IPS-15b (cell line): Measurements from ENCODE around the gene SKAP1.
"Not testable (repeated sequence)": the region's sequence is repeated elsewhere in the genome, so short reads cannot be mapped to it uniquely, and the experiment has no call there.

Source experiments
- H3K27me3 ChIP-seq: one replicate; pipeline ENCODE4 v1.6.1; 2013; ENCODE audit warnings: low read length; ENCODE audit not compliant: control insufficient read depth, insufficient read depth
- H3K36me3 ChIP-seq: one replicate; pipeline ENCODE4 v1.6.1; 2013; ENCODE audit warnings: low read length; ENCODE audit not compliant: control insufficient read depth, insufficient read depth
- H3K4me1 ChIP-seq: one replicate; pipeline ENCODE4 v1.6.1; 2013; ENCODE audit warnings: mild to moderate bottlenecking, low read length; ENCODE audit not compliant: control insufficient read depth, insufficient read depth
- H3K4me3 ChIP-seq: one replicate; pipeline ENCODE4 v1.5.1; 2013; ENCODE audit warnings: low read depth, low read length
- H3K9ac ChIP-seq: one replicate; pipeline ENCODE4 v1.6.1; 2013; ENCODE audit warnings: low read depth, mild to moderate bottlenecking, low read length
- H3K9me3 ChIP-seq: one replicate; pipeline ENCODE4 v1.6.1; 2013; ENCODE audit warnings: mild to moderate bottlenecking, low read length; ENCODE audit not compliant: control insufficient read depth, insufficient read depth

Gene SKAP1

DNA sequence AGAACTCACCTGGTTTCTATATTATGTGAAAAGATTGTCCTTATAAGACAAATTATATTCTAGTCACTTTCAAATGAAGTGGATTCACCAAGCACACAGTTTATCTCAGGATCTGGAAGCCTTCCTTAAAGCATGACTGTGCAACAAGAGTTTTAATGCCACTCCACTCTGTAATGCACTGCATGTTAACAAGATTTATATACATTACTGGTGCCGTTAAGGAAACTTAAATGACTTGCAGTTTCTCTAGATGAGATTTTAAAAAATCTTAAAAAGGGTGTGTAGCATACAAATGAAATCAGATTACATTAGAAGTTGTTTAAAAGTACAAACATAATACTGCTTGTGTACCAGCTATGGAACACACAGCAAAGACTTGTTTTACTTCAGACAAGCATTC lies 171.7 kb downstream of the SKAP1 start:
- Histone ChIP-seq H3K27me3 (no peaks in the 10 kb centered on the region), H3K4me1 (peaks cover 13% of the 10 kb centered on the region), H3K36me3 (no peaks in the 10 kb centered on the region), H3K4me3 (no peak overlapping the region), H3K9ac (no peak overlapping the region), H3K9me3 (no peaks in the 10 kb centered on the region)

DNA sequence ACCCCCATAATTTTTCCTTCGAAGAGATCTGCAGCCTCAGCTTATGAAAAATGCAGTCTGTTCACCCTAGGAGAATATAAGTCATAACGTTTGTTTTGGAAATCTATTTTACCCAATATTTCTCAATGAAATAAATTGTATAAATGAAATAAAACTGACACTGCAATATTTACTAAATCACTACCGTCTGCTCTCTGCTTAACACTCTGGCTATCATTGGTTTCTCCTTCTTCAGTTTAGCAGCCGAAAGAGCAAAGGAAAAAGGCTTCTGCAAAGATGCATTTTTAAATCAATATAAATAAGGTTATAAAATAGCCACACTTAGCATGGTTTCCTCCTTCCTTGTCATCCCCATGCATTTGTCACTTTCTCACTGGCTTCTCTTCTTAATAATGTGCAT lies 174.3 kb downstream of the SKAP1 start:
- Histone ChIP-seq H3K9me3 (no peaks in the 10 kb centered on the region), H3K27me3 (no peaks in the 10 kb centered on the region), H3K4me1 (peaks cover 11% of the 10 kb centered on the region), H3K9ac (no peak overlapping the region), H3K4me3 (no peak overlapping the region), H3K36me3 (no peaks in the 10 kb centered on the region)

DNA sequence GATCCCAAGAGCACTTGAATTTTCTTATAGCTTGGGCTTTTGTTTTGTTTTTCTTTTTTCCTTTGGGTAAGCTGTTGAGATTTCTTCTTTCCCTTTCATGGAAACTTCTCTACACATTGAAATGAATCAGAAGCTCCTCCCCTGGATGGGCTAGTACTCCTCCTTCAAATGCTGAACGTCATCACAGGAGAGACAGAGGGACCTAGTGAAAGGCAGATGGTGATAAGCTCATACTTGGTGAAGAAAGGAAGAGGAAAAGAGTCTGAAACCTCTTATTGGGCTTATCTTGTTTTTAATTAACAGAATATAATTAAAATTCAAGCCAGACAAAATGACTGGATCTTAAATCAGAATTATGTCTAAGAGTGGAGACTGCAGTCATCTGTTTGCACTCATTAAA lies 175.1 kb downstream of the SKAP1 start:
- peaks cover 9% of the 10 kb centered on the region for H3K4me1 ChIP-seq
- H3K4me3 ChIP-seq, result no peak overlapping the region
- no peak overlapping the region for H3K9ac ChIP-seq
- no peaks in the 10 kb centered on the region for H3K9me3 ChIP-seq
- no peaks in the 10 kb centered on the region for H3K36me3 ChIP-seq
- H3K27me3 ChIP-seq, result no peaks in the 10 kb centered on the region

DNA sequence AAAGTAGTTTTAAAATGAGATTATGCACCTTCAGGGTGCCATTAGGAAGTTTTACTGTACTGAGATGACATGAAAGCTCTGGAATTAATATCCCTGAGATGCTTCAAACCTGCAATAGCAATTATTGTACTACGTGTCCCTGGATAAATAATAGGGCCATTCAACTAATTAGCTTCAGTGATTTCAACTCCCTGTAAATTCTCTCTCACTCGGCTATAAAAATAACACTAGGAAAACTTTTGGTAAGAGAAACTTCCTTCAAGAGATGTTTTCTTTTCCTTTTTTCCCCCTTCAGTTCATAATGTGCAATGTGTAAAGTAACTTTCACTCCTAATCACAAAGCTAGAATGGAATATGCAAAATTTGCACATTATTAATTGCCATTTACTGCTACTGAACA lies 176.0 kb downstream of the SKAP1 start:
- no peaks in the 10 kb centered on the region for H3K36me3 ChIP-seq
- H3K4me3 ChIP-seq, result no peak overlapping the region
- no peak overlapping the region for H3K9ac ChIP-seq
- H3K27me3 ChIP-seq, result no peaks in the 10 kb centered on the region
- no peaks in the 10 kb centered on the region for H3K9me3 ChIP-seq
- peaks cover 9% of the 10 kb centered on the region for H3K4me1 ChIP-seq

DNA sequence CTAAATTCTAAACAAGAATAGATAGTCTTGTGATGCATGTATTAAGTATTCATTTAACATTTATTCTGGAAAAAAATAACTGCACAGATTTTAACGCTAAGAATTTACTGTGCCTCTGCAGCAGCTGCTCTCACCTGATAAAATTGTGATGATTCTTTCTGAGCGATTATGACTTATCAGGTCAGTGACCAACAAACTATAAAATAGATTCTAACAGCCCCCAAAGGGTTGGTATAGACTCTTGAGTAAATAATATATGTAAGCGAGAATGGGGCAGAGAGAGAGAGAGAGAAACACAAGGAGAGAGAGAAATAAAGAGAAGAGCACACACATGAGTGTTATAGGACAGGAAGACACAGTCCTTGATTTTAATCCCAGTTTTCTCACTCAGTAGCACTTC lies 178.1 kb downstream of the SKAP1 start:
- H3K9me3 ChIP-seq, result no peaks in the 10 kb centered on the region
- H3K4me3 ChIP-seq, result no peak overlapping the region
- peaks cover 9% of the 10 kb centered on the region for H3K4me1 ChIP-seq
- no peak overlapping the region for H3K9ac ChIP-seq
- no peaks in the 10 kb centered on the region for H3K27me3 ChIP-seq
- no peaks in the 10 kb centered on the region for H3K36me3 ChIP-seq

DNA sequence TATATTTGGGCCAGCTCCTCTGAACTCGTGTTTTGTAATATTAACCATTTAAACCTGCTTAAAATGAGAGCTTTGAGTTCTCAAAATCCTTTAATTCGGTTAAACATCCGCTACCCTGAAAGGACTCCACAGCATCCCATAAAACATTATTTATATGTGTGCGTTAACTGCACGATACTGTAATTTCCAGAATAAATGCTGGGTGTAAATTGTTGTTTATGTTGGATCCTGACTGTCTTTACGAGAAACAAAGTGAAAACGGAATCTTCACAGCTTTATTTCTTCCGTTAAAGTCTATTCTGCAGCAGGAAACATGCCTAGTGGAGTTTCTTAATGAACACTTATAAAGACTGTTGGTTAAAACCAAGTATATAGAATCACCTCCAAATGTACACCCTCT lies 179.1 kb downstream of the SKAP1 start:
- H3K4me1 ChIP-seq, result peaks cover 9% of the 10 kb centered on the region

DNA sequence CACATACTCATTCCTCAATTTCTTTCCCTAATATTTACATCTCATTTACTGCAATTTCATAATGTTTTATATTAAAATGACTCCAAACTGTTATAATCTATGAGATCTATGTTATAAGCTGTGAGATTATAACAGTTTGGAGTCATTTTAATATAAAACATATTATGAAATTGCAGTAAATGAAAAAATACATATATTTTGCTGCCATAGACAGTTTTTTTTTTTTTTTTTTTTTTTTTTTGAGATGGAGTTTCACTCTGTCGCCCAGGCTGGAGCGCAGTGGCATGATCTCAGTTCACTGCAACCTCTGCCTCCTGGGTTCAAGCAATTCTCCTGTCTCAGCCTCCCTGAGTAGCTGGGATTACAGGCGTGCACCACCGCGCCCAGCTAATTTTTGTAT lies 180.0 kb downstream of the SKAP1 start:
- H3K4me1 ChIP-seq, H3K4me3 ChIP-seq, H3K27me3 ChIP-seq, H3K36me3 ChIP-seq, H3K9ac ChIP-seq, H3K9me3 ChIP-seq: not testable (repeated sequence)

More for the DNA sequence above, 179.1 kb downstream of the SKAP1 start:
- H3K9me3 ChIP-seq, result no peaks in the 10 kb centered on the region
- H3K9ac ChIP-seq, result no peak overlapping the region
- H3K36me3 ChIP-seq, result no peaks in the 10 kb centered on the region
- no peaks in the 10 kb centered on the region for H3K27me3 ChIP-seq
- H3K4me3 ChIP-seq, result no peak overlapping the region

DNA sequence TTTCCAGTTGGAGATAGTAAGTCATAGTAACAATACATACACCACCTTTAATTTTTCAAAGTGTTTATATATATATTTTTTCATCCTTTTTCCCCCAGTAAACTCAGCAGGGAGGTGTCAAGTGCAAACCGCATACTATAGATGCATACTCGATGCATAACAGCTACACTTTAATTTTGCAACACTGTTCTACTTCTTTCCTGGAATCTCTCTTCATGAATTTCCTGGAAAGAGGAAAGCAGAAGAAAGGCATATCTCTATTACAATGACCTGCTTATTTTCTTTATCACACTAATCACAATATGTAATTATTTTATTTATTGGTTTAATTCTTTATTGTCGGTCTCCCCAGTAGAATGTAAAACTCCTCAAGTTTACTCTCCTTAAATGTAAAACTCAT lies 182.4 kb downstream of the SKAP1 start:
- H3K27me3 ChIP-seq, result no peaks in the 10 kb centered on the region
- H3K9me3 ChIP-seq, result no peaks in the 10 kb centered on the region

DNA sequence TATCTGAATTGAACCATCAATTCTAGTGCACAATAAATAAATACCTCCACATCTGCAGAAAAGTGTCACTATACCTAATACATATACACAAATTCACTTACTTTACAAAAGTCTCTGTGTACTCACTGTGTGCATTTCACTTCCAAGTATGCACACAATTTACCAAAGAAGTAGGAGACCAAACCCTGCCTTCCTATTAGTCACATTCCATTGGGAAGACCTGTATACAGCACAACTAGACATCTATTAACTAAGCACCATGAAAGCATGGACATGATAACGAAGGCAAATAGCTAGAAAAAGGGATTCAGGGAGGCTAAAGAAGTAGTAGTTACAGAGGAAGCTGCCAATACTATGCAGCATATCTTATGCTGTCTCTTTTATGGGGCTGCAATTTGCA lies 183.0 kb downstream of the SKAP1 start:
- Histone ChIP-seq H3K4me1 (peaks cover 11% of the 10 kb centered on the region), H3K9me3 (no peaks in the 10 kb centered on the region), H3K9ac (no peak overlapping the region), H3K4me3 (no peak overlapping the region), H3K27me3 (no peaks in the 10 kb centered on the region), H3K36me3 (no peaks in the 10 kb centered on the region)

More for the DNA sequence above, 182.4 kb downstream of the SKAP1 start:
- Histone ChIP-seq H3K36me3 (no peaks in the 10 kb centered on the region), H3K4me3 (no peak overlapping the region), H3K9ac (no peak overlapping the region), H3K4me1 (peaks cover 11% of the 10 kb centered on the region)

DNA sequence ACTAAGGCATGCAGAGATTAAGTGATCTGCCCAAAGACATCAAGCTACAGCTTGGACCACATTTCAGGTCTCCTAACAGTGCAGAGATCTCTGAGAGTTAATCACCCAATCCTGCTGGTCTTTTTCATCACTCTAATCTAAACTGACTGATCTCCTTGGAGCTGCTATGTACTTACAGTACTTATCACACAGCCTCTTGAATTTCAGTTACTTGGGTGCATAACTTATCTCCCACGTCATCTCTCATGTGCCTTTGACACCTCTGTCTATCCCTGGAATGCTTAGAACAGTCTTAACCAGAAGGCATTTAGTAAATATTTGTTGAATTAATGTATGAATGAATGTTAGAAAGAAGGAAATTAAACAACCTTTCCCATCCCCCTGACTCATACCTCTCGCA lies 183.4 kb downstream of the SKAP1 start:
- H3K4me1 ChIP-seq, result peaks cover 11% of the 10 kb centered on the region
- no peaks in the 10 kb centered on the region for H3K36me3 ChIP-seq
- no peaks in the 10 kb centered on the region for H3K9me3 ChIP-seq
- H3K4me3 ChIP-seq, result no peak overlapping the region
- H3K27me3 ChIP-seq, result no peaks in the 10 kb centered on the region
- no peak overlapping the region for H3K9ac ChIP-seq

DNA sequence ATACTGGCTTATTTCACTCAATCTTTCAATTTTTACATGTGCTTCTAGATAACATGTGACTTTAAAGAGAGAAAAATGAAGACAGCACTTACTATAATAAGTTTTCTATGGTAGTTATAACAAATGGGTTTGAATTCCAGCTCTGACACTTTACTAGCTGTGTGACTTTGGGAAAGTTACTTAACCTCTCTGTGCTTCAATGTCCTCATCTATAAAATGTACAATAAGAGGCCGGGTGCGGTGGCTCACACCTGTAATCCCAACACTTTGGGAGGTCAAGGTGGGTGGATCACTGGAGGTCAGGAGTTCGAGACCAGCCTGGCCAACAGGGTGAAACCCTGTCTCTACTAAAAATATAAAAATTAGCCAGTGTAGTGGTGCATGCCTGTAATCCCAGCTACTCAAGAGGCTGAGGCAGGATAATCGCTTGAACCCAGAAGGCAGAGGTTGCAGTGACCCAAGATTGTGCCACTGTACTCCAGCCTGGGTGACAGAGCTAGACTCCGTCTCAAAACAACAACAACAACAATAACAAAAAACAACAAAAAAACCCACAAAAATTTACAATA lies 184.5 kb downstream of the SKAP1 start:
- H3K4me1 ChIP-seq, H3K36me3 ChIP-seq: not testable (repeated sequence)

DNA sequence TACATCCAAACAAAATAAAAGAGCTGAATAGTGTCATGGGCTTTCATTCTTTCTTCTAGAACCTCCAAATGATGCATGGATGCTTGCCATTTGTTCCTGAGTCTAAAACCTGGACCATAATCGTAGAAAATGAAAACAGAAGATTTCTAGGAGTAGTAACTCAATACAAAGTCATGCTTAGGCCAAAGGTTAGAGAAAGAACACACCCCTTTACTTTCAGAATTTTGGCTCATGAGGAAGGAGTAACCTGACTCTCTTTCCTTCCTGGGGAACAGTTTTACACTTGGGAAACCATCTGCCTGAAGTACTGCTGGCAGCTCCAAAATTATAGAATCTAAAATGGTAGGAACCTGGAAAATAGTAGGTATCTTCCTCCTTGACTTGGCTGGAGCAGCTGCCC lies 185.2 kb downstream of the SKAP1 start:
- Histone ChIP-seq H3K4me1 (peaks cover 7% of the 10 kb centered on the region), H3K9me3 (no peaks in the 10 kb centered on the region), H3K36me3 (no peaks in the 10 kb centered on the region), H3K9ac (no peak overlapping the region), H3K4me3 (no peak overlapping the region), H3K27me3 (no peaks in the 10 kb centered on the region)

More for the DNA sequence above, 184.5 kb downstream of the SKAP1 start:
- not testable (repeated sequence) for H3K4me3 ChIP-seq, H3K27me3 ChIP-seq, H3K9me3 ChIP-seq, H3K9ac ChIP-seq
